Omental fat pad (tissue), 4 donors: Measurements from ENCODE around the gene ZBTB7B. TPM values are rescaled to one million over a fixed set of nuclear protein-coding genes. Genes with fewer than 3 reads are reported as not detected.

Experiments used
- ATAC-seq: fragments of 150-250 bp; one replicate; pipeline ENCODE4 v1.9.1; 2016; ENCODE audit warnings: mild to moderate bottlenecking, moderate library complexity; ENCODE audit not compliant: low FRiP score
- DNase-seq: peaks from one replicate; pipeline ENCODE4 v3.0.0-alpha.2; 2019; ENCODE audit warnings: low spot score
- total RNA-seq, 4 donors: library from RNA; depleted of rRNA; stranded (reverse); fragments of >200 nt; gene quantifications; one replicate each; pipeline ENCODE4 v1.1.0, GENCODE V29; 2016
- TF ChIP-seq, protein P1 (sequence below), 3 donors: fragments of 450-650 bp; IDR thresholded peaks; one replicate each; pipeline ENCODE4 v1.5.1; 2016 to 2017; ENCODE audit warnings: antibody characterized with exemption in 3 of 3, mild to moderate bottlenecking in 3 of 3, moderate library complexity in 2 of 3

The ZBTB7B gene
- total RNA-seq, 4 donors from 2014 or later, result 38.6 to 66.4 (median 49.2) TPM

DNA sequence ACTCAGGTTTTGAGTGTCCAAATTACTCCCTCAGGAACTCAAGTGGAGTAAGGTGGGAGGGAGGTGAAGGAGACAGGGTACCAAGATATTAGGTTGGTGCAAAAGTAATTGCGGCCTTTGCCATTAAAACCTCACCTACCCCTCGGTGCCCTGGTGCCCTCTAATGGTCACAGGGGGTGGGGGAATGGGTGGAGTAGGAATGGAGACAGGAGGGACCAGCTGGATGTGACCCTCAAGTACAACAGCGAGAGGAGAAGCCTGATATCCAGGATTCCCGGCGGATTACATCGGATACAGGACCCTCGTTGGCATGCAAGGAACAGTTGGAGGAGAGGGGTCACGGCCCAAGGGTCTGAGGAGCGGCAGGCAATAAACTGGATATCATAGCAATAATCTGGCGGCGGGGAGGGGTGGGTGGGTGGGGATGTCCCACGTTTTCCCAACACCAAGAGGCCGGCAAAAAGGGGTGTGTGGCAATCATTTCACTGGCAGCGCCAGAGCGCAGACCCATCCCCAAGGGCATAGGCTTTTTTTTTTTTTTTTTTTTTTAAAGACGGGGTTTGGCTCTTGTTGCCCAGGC is 4.3 kb upstream of the ZBTB7B start:
- no peak for ATAC-seq
- no peak for DNase-seq
- TF ChIP-seq, protein P1, sequence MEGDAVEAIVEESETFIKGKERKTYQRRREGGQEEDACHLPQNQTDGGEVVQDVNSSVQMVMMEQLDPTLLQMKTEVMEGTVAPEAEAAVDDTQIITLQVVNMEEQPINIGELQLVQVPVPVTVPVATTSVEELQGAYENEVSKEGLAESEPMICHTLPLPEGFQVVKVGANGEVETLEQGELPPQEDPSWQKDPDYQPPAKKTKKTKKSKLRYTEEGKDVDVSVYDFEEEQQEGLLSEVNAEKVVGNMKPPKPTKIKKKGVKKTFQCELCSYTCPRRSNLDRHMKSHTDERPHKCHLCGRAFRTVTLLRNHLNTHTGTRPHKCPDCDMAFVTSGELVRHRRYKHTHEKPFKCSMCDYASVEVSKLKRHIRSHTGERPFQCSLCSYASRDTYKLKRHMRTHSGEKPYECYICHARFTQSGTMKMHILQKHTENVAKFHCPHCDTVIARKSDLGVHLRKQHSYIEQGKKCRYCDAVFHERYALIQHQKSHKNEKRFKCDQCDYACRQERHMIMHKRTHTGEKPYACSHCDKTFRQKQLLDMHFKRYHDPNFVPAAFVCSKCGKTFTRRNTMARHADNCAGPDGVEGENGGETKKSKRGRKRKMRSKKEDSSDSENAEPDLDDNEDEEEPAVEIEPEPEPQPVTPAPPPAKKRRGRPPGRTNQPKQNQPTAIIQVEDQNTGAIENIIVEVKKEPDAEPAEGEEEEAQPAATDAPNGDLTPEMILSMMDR (IDR thresholded peaks at IDR 0.05), result no peak

DNA sequence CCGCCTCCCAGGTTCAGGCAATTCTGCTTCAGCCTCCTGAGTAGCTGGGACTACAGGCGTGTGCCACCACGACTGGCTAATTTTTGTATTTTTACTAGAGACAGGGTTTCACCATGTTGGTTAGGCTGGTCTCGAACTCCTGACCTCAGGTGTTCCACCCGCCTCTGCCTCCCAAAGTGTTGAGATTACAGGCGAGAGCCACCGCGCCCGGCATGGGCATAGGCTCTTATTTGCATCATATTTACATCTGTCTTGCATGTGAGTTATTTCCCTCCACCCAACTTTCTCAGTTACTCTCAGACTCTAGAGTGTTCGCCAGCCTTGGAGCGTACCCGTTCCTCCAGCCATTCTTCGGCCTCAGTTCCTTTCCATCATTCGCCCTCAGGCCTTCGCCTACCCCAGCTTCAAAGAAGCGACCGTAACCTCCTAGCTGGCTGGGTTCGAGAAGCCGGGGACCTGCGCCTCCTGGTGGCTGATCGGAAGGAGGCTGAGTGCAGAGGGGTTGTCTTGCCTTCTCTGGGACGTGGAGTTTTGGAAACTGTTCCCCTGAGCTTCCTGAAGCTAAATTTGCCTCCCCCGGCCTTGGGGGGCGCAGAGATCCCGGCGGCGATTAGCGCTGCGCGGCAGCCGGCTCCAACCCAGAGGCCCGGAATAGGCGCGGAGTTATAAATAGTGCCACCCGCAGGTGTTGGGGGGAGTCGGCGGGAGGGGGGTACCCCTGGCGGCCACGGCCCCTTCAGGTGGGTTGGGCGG is 3.6 kb upstream of the ZBTB7B start:
- TF ChIP-seq, protein P1 (IDR thresholded peaks at IDR 0.05), result peak in 1 of 3 donors; percentile 47
- no peak for ATAC-seq
- DNase-seq, result no peak

DNA sequence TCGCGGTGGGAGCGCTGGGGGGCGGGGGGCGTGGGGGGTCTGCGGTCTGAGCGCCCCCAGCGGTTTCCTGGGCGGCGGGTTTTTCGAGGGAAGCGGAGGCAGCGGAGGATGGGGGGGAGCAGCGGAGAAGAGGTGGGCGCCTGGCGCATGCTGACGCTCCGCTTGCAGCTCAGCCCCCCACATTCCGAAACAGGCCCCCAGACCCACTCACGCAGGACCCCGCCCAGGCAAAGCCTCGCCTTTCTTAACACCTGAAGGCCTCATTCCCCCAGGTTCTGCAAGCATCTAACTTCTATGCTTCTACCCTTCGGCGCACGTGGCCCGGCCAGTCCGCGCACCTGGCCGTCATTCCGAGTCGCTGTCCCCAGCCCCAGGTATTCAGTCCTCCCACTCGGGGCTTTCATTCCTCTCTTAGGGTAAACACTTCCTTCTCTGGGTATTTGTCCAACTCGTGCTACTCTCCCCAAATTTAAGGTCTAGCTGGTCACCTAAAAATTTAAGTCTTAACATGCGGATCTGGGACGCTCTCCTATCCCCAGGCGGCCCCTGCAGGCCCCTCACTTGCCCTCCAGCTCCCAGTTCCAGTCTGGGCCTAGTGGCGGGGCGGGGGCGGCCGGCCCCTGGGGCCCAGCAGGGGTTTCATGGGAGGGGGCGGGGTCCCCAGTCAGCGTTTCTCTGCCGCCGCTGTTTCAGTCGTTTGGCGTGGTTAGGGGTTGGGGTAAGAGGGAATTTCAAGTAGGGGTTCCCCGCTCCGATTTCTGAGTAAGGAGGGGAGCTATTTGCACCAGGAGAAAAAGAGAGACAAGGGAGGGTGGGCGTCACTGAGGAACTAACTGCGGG is 2.8 kb upstream of the ZBTB7B start:
- TF ChIP-seq, protein P1 (IDR thresholded peaks at IDR 0.05), result no peak
- DNase-seq (no peak), ATAC-seq (no peak)

DNA sequence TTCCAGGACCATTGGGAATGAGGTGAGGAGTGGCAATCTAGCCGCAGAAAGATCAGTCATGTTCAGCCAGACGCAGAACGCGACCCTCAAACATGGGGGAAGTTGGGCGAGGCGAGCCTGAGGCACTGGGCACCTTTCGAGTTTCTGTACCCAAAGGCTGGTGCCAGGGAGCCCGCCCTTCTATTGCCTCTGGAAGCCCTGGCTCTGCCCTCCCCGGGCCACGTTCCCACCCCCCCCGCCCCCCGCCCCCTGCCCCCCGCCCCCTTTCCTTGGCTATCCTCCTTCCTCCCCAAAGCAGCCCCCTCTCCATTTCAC is 2.2 kb upstream of the ZBTB7B start:
- ATAC-seq (no peak), DNase-seq (no peak)
- TF ChIP-seq, protein P1 (IDR thresholded peaks at IDR 0.05), result no peak

DNA sequence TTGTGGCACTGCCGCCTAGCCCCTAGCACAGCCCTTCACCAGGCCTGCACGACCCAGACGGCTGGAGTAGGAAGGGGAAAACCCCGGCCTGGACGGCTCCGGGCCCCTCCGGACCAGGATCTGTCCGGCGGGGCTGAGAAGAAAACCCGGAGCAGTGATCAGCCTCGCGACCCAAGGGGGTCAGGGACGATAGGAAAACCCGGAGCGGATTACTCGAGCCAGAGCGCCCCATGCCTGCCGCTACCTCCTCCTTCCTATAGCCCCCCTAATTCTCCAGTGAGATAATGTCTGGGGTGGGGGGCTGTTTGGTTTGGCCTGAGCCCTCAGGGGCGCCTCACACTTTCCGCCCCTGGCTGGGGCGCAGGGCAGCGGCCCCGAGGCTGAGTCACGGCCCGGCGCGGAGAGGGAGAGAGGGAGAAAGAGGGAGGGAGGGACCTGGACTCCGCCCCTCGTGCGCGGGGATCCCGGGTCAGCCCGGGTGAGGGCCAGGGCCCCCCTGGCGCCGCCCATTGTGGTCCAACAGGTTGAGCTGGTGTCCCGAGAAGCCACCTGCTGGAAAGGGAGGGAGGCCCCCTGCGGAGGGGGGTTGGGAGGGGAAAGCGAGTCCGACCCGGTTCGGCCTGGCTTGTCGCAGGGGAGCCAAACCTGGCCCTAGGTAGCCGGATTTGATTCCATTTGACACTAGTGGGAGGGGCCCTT is 1.7 kb upstream of the ZBTB7B start:
- DNase-seq (peak; percentile 67), ATAC-seq (peak; percentile 67)
- TF ChIP-seq, protein P1 (IDR thresholded peaks at IDR 0.05), result no peak

DNA sequence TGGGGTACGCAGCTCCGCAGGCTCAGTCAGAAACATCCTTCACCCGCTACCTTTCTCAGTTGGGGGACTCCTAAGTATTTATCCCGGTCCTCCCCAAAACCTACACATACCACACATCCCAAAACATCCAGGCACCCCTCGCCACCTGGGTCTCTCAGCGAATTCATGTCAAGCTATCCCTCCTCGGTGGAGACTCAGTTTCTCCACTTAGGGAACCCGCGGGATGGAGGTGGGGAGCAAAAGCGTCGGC is 1.3 kb upstream of the ZBTB7B start:
- no peak for ATAC-seq
- TF ChIP-seq, protein P1 (IDR thresholded peaks at IDR 0.05), result no peak
- DNase-seq, result no peak
